SK-N-SH (cell line): ENCODE results near the gene ITSN1.

Experiments used
- ELF1 ChIP-seq: IDR thresholded peaks from 2 replicates; pipeline ENCODE4 v1.4.0; 2012
- FOXM1 ChIP-seq: IDR thresholded peaks from 2 replicates; pipeline ENCODE4 v1.4.0; 2012; ENCODE audit warnings: low read depth, mild to moderate bottlenecking
- MXI1 ChIP-seq: IDR thresholded peaks from 2 replicates; pipeline ENCODE4 v1.6.1; 2012; ENCODE audit warnings: mild to moderate bottlenecking, low read depth, low read length, improper control_type of control experiment
- POLR2AphosphoS5 ChIP-seq: IDR thresholded peaks from 2 replicates; pipeline ENCODE4 v1.6.1; 2012; ENCODE audit warnings: low read depth, low read length
- YY1 ChIP-seq: IDR thresholded peaks from 2 replicates; pipeline ENCODE4 v1.4.0; 2012; ENCODE audit warnings: low read depth, mild to moderate bottlenecking
- TF ChIP-seq, protein P1 (sequence below): fragments of 200-600 bp; sonication (generic); IDR thresholded peaks from 2 replicates; pipeline ENCODE4 v1.6.1; 2017; ENCODE audit warnings: antibody characterized with exemption, mild to moderate bottlenecking, moderate library complexity
- TF ChIP-seq, protein P2 (sequence below): fragments of 150-350 bp; IDR thresholded peaks from 2 replicates; pipeline ENCODE4 v1.6.1; 2016; ENCODE audit warnings: mild to moderate bottlenecking, low read depth, low read length
- TF ChIP-seq, protein P3 (sequence below): IDR thresholded peaks from 2 replicates; pipeline ENCODE4 v1.4.0; 2012; ENCODE audit warnings: low read depth, borderline replicate concordance
- TF ChIP-seq, protein P4 (sequence below): IDR thresholded peaks from 2 replicates; pipeline ENCODE4 v1.6.1; 2012; ENCODE audit warnings: mild to moderate bottlenecking, low read depth, low read length, moderate library complexity
- TF ChIP-seq, protein P5 (sequence below): IDR thresholded peaks from 2 replicates; pipeline ENCODE4 v1.4.0; 2012; ENCODE audit warnings: low read depth

DNA sequence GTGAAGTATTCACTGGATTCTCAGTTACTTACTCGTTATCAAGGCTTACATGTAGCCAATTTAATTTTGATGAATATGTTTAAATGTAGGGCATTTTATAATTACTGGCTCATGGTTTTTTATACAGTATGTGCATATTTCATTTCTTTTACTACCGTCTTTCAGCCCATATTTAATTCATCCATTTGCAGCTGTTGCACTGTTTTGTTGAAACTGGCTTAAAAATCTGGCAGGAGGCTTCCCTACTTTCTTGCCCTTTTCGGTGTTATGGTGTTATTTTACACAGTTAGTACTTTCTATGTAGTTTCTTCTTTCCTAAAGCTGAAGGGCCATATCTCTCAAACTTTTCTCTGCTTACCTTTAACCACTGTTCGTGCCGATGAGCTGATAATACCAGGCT lies 54.2 kb downstream of the ITSN1 start:
- TF ChIP-seq, protein P1, sequence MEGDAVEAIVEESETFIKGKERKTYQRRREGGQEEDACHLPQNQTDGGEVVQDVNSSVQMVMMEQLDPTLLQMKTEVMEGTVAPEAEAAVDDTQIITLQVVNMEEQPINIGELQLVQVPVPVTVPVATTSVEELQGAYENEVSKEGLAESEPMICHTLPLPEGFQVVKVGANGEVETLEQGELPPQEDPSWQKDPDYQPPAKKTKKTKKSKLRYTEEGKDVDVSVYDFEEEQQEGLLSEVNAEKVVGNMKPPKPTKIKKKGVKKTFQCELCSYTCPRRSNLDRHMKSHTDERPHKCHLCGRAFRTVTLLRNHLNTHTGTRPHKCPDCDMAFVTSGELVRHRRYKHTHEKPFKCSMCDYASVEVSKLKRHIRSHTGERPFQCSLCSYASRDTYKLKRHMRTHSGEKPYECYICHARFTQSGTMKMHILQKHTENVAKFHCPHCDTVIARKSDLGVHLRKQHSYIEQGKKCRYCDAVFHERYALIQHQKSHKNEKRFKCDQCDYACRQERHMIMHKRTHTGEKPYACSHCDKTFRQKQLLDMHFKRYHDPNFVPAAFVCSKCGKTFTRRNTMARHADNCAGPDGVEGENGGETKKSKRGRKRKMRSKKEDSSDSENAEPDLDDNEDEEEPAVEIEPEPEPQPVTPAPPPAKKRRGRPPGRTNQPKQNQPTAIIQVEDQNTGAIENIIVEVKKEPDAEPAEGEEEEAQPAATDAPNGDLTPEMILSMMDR = no peak
- TF ChIP-seq MXI1 (no peak), POLR2AphosphoS5 (no peak), ELF1 (no peak), YY1 (no peak), FOXM1 (no peak)
- TF ChIP-seq, protein P2, sequence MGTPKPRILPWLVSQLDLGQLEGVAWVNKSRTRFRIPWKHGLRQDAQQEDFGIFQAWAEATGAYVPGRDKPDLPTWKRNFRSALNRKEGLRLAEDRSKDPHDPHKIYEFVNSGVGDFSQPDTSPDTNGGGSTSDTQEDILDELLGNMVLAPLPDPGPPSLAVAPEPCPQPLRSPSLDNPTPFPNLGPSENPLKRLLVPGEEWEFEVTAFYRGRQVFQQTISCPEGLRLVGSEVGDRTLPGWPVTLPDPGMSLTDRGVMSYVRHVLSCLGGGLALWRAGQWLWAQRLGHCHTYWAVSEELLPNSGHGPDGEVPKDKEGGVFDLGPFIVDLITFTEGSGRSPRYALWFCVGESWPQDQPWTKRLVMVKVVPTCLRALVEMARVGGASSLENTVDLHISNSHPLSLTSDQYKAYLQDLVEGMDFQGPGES = no peak
- TF ChIP-seq, protein P3, sequence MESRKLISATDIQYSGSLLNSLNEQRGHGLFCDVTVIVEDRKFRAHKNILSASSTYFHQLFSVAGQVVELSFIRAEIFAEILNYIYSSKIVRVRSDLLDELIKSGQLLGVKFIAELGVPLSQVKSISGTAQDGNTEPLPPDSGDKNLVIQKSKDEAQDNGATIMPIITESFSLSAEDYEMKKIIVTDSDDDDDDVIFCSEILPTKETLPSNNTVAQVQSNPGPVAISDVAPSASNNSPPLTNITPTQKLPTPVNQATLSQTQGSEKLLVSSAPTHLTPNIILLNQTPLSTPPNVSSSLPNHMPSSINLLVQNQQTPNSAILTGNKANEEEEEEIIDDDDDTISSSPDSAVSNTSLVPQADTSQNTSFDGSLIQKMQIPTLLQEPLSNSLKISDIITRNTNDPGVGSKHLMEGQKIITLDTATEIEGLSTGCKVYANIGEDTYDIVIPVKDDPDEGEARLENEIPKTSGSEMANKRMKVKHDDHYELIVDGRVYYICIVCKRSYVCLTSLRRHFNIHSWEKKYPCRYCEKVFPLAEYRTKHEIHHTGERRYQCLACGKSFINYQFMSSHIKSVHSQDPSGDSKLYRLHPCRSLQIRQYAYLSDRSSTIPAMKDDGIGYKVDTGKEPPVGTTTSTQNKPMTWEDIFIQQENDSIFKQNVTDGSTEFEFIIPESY = no peak
- TF ChIP-seq, protein P4, sequence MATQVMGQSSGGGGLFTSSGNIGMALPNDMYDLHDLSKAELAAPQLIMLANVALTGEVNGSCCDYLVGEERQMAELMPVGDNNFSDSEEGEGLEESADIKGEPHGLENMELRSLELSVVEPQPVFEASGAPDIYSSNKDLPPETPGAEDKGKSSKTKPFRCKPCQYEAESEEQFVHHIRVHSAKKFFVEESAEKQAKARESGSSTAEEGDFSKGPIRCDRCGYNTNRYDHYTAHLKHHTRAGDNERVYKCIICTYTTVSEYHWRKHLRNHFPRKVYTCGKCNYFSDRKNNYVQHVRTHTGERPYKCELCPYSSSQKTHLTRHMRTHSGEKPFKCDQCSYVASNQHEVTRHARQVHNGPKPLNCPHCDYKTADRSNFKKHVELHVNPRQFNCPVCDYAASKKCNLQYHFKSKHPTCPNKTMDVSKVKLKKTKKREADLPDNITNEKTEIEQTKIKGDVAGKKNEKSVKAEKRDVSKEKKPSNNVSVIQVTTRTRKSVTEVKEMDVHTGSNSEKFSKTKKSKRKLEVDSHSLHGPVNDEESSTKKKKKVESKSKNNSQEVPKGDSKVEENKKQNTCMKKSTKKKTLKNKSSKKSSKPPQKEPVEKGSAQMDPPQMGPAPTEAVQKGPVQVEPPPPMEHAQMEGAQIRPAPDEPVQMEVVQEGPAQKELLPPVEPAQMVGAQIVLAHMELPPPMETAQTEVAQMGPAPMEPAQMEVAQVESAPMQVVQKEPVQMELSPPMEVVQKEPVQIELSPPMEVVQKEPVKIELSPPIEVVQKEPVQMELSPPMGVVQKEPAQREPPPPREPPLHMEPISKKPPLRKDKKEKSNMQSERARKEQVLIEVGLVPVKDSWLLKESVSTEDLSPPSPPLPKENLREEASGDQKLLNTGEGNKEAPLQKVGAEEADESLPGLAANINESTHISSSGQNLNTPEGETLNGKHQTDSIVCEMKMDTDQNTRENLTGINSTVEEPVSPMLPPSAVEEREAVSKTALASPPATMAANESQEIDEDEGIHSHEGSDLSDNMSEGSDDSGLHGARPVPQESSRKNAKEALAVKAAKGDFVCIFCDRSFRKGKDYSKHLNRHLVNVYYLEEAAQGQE = no peak
- TF ChIP-seq, protein P5, sequence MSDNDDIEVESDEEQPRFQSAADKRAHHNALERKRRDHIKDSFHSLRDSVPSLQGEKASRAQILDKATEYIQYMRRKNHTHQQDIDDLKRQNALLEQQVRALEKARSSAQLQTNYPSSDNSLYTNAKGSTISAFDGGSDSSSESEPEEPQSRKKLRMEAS = no peak
